ENCODE data around the gene DRD4.

- TF ChIP-seq CTCF (conservative IDR thresholded peaks at IDR 0.05; ENCODE audit: low read depth, low read length) = no peak
- TF ChIP-seq EZH2phosphoT487 (IDR thresholded peaks at IDR 0.05; ENCODE audit: borderline replicate concordance, low read length) = no peak
- TF ChIP-seq EZH2 (IDR thresholded peaks at IDR 0.05; ENCODE audit: low read length, unreplicated experiment) = no peak
Observed at GRCh38 chr11:646214-646613, 9.1 kb downstream of the DRD4 start.
